Effector memory CD4-positive, alpha-beta T cell (primary cell): ENCODE measurements around the gene GCM1.

Experiments
- DNase-seq, 3 donors: peaks; one replicate each; pipeline ENCODE4 v3.0.0-alpha.2; 2020
- H3K27ac ChIP-seq: 2 replicates; pipeline ENCODE4 v1.7.0; 2013; ENCODE audit warnings: mild to moderate bottlenecking, low read length, moderate library complexity; ENCODE audit not compliant: insufficient read depth, poor library complexity, severe bottlenecking
- H3K27me3 ChIP-seq: replicated peaks from 2 replicates; pipeline ENCODE4 v1.7.0; 2013; ENCODE audit warnings: mild to moderate bottlenecking, low read length; ENCODE audit not compliant: insufficient read depth, control insufficient read depth, poor library complexity, severe bottlenecking
- H3K36me3 ChIP-seq: 2 replicates; pipeline ENCODE4 v1.7.0; 2013; ENCODE audit warnings: mild to moderate bottlenecking, low read length, moderate library complexity; ENCODE audit not compliant: control insufficient read depth, insufficient read depth
- H3K4me1 ChIP-seq: 2 replicates; pipeline ENCODE4 v1.7.0; 2013; ENCODE audit warnings: low read length, mild to moderate bottlenecking; ENCODE audit not compliant: control insufficient read depth, insufficient read depth, poor library complexity, severe bottlenecking
- H3K4me3 ChIP-seq: 2 replicates; pipeline ENCODE4 v1.7.0; 2013; ENCODE audit warnings: low read length, low read depth, mild to moderate bottlenecking; ENCODE audit not compliant: insufficient read depth, poor library complexity, severe bottlenecking
- H3K9me3 ChIP-seq: 2 replicates; pipeline ENCODE4 v1.7.0; 2013; ENCODE audit warnings: mild to moderate bottlenecking, low read length, moderate library complexity; ENCODE audit not compliant: control insufficient read depth

Gene GCM1

DNA sequence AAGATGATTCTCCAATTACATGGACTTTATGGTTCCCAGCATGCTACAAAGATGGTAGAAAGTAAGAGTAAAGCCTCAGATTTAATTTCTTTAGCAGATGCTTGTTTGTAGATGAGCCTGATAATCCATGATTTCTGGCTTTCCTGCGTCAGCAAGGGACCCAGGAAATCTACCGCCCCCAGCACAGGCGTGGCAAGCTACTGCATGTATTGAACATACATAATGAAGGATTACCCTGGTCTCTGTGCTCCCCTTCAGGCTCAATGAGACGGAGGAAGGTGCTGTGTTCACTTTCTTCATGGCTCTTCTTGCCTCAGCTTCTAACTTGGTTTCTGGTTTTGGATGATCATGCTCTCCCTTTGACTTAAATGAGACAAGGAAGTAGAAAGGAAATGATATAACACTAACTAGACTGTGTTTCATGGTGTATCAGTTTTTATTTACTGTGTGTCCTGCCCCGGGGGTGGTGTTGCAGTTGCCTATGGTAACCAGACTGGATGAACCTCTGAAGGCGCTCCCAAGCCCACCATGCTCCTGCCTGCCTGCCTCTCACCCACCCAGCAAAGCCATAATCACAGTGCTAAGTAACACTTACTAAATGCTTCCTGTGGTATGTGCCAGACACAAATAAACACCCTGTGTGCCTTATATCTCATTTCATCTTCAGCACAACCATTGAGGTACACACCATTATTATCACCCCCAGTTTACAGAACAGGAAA is 17.9 kb downstream of the GCM1 start:
- no peaks in the 10 kb centered on the region for H3K4me1 ChIP-seq
- H3K27me3 ChIP-seq = no peaks in the 10 kb centered on the region
- no peak overlapping the region for H3K4me3 ChIP-seq
- no peaks in the 10 kb centered on the region for H3K36me3 ChIP-seq
- H3K9me3 ChIP-seq = no peaks in the 10 kb centered on the region
- H3K27ac ChIP-seq = no peak overlapping the region
- DNase-seq = no peak

DNA sequence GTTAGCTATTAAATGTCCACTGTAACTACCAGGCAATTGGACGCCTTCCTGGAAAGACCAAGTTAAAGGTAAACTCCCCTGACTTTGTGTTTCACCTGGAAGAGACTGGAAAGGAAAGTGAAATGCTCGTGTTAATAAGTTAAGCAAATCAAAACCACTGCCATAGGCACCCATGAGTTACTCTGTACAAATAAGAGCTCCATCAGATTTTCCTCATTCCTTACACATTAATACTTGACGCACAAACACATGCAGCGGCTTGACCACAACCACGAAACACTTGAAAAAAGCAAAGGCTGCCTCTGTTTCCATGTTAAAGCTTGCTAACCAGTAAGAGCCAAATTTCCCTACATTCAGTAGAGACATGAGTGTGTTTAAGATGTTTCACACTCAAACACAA is 19.8 kb downstream of the GCM1 start:
- Histone ChIP-seq H3K27me3 (no peaks in the 10 kb centered on the region), H3K9me3 (no peaks in the 10 kb centered on the region), H3K27ac (no peak overlapping the region), H3K4me3 (no peak overlapping the region), H3K4me1 (no peaks in the 10 kb centered on the region), H3K36me3 (no peaks in the 10 kb centered on the region)
- no peak for DNase-seq

DNA sequence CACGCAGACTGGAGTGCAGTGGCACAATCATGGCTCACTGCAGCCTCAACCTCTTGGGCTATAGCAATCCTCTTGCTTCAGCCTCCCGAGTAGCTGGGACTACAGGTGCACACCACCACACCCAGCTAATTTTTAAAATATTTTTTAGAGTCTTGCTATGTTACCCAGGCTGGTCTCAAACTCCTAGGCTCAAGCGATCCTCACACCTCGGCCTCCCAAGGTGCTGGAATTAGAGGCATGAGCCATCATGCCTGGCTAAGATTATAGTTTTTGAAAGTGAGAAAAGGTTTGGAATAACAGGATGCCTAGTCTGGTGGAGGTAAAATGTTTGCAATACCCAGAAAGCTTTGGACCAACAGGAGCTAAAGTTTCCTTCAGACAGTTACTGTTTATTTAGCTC is 23.4 kb downstream of the GCM1 start:
- Histone ChIP-seq H3K27ac (no peak overlapping the region), H3K4me1 (no peaks in the 10 kb centered on the region), H3K27me3 (no peaks in the 10 kb centered on the region), H3K36me3 (no peaks in the 10 kb centered on the region), H3K9me3 (no peaks in the 10 kb centered on the region), H3K4me3 (no peak overlapping the region)
- DNase-seq = no peak

DNA sequence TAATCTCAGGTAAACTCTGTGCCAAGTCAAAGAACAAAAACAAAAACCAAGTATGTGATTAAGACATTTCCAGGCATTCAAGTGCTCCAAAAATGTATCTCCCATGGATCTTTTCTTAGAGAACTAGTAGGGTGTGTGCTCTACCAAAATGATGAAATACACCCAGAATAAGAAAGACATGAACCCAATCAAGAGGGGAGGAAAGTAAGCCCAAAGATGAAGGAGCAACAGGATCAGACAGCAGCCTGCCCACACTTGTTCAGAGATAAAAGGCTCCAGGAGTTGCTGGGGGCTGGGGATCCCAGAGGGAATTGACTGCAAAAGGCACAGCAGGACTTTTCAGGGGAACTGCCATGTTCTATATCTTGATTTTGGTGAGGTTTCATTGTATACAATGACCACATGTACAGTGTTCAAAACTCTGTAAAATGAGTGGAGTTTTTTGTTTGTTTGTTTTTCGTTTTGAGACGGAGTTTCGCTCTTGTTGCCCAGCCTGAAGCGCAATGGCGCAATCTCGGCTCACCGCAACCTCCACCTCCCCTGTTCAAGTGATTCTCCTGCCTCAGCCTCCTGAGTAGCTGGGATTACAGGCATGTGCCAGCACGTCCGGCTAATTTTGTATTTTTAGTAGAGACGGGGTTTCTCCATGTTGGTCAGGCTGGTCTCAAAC is 24.4 kb downstream of the GCM1 start:
- no peaks in the 10 kb centered on the region for H3K27me3 ChIP-seq
- no peaks in the 10 kb centered on the region for H3K36me3 ChIP-seq
- DNase-seq = no peak
- no peaks in the 10 kb centered on the region for H3K9me3 ChIP-seq
- H3K27ac ChIP-seq = no peak overlapping the region
- H3K4me1 ChIP-seq = no peaks in the 10 kb centered on the region
- no peak overlapping the region for H3K4me3 ChIP-seq

DNA sequence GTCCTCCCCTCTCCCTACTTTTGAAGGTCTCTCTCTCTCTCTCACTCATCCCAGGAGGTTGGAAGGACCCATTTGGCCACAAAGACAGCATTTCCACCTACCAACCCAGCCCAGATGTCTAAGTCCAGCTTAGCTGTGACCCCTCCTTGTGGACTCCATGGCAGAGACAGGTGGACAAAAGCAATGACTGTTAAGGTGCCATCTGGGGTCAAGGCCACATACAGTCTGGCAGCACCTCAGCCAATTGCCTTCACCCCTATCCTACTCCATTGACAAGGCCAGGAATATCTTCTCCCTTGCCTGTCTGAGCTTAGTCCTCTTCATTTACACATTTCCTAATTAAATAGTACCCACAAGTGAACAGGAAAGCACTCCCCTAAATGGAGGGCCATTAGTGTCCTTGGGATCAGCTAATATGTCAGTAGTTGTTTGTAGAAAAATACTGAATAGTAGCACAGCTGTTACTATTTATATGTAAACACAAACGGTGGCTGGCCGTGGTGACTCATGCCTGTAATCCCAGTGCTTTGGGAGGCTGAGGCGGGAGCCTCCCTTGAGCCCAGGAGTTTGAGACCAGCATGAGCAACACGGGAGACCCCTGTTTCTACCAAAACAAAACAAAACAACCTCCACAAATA is 28.8 kb downstream of the GCM1 start:
- H3K36me3 ChIP-seq = no peaks in the 10 kb centered on the region
- H3K27ac ChIP-seq = no peak overlapping the region
- H3K27me3 ChIP-seq = no peaks in the 10 kb centered on the region
- no peak overlapping the region for H3K4me3 ChIP-seq
- H3K9me3 ChIP-seq = no peaks in the 10 kb centered on the region
- no peaks in the 10 kb centered on the region for H3K4me1 ChIP-seq
- no peak for DNase-seq

DNA sequence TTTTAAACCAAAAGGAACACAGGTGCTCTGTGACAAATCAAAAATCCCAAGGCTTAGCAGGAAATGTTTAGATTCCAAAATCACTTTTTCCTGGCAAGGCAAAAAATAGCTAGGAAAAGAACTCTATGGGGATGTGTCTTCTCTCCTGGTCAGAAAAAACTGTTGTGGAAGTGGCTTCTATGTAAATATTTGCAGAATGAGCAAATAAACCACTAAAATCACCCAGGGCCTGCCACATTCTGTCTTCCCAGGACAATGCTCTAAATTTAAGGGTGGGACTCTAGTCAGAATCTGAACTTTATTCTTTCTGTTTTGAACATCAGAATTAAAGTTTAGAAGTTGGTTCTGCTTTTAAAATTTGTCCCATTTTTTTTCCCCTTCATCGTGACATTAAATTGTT is 29.3 kb downstream of the GCM1 start:
- DNase-seq = no peak

DNA sequence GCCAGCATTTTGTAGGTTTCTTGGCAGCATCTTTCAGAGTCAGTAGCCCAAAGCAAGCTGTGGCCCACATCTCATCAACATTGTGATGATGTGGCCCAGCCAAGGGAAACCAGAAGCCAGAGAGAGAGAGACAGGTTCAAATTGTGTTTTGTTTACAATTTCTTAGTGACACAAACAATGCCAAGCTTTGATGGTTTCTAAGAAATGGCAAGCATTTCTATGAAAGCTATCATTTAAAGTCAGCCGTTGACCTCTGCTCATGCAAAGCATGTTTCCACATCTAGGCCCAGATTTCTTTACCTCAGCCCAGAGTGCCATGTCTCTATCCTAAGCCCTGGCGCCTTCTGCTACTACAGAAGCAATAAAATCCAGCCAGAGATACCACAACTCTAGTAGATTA is 32.9 kb downstream of the GCM1 start:
- H3K27ac ChIP-seq = no peak overlapping the region
- no peaks in the 10 kb centered on the region for H3K9me3 ChIP-seq
- DNase-seq = no peak
- H3K36me3 ChIP-seq = no peaks in the 10 kb centered on the region
- H3K27me3 ChIP-seq = no peaks in the 10 kb centered on the region
- H3K4me1 ChIP-seq = no peaks in the 10 kb centered on the region
- no peak overlapping the region for H3K4me3 ChIP-seq

More for the DNA sequence above, 29.3 kb downstream of the GCM1 start:
- H3K4me3 ChIP-seq = no peak overlapping the region
- no peaks in the 10 kb centered on the region for H3K27me3 ChIP-seq
- H3K36me3 ChIP-seq = no peaks in the 10 kb centered on the region
- H3K27ac ChIP-seq = no peak overlapping the region
- H3K9me3 ChIP-seq = no peaks in the 10 kb centered on the region
- H3K4me1 ChIP-seq = no peaks in the 10 kb centered on the region

DNA sequence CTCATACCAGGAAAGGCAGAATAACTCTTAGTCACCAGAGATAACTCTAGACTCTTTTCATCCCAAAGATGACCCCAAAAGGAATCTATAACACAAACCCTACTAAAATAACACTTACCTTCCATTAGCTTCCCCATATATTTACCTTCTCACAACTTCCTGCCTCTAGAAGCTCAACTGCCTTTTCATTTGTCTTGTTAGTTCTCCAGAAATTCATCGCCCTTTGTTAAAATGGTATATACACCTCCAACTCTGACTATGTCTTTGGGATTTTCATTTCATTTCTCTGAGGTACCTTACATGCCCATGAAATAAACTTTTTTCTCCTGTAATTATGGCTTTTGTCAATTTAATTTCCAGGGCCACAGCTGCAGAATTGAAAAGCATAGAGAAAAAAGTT is 33.5 kb downstream of the GCM1 start:
- no peaks in the 10 kb centered on the region for H3K27me3 ChIP-seq
- H3K36me3 ChIP-seq = no peaks in the 10 kb centered on the region
- DNase-seq = no peak
- no peaks in the 10 kb centered on the region for H3K4me1 ChIP-seq
- no peak overlapping the region for H3K27ac ChIP-seq
- no peaks in the 10 kb centered on the region for H3K9me3 ChIP-seq
- H3K4me3 ChIP-seq = no peak overlapping the region

DNA sequence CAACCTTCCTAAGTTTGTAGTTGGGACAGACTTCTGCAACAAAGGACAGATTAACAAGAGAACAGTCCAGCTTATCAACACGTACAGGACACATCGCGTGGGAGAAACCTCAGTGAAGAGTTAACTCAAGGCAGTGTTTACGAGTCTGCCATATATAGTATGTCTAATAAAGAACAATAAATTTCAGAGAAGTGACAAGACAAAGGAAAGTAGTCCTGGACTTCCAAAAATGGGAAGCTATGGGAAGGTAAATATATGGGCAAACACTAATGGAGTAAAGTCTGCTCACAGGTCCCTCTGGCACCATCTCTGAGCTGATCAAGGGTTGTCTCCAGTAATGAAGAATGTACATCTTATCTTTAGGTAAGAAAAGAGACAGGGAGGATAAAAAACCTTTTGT is 34.9 kb downstream of the GCM1 start:
- no peaks in the 10 kb centered on the region for H3K4me1 ChIP-seq
- DNase-seq = no peak
- H3K27ac ChIP-seq = no peak overlapping the region
- no peak overlapping the region for H3K4me3 ChIP-seq
- no peaks in the 10 kb centered on the region for H3K36me3 ChIP-seq
- H3K9me3 ChIP-seq = no peaks in the 10 kb centered on the region
- no peaks in the 10 kb centered on the region for H3K27me3 ChIP-seq

DNA sequence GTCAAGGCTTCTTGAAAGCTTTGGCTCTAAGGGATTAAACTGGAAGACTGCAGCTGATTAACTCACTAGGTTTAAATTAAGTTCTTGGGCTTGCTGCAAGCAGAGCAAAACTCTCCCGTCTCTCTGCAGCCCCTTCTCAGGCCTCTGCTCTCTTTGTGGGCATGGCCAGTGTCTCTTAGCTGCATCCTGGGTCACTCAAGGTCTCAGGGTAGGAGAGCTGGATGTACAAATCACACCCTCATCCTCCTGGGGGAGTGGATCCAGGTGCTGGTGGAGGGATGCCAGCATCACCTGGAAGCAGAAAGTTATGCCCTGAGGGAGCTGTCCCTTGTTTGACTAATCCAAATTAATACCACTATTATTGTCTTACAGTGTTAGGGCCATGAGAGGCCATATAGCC is 35.8 kb downstream of the GCM1 start:
- no peaks in the 10 kb centered on the region for H3K27me3 ChIP-seq
- no peak overlapping the region for H3K27ac ChIP-seq
- H3K4me3 ChIP-seq = no peak overlapping the region
- no peak for DNase-seq
- H3K36me3 ChIP-seq = no peaks in the 10 kb centered on the region
- H3K4me1 ChIP-seq = no peaks in the 10 kb centered on the region
- no peaks in the 10 kb centered on the region for H3K9me3 ChIP-seq
